GM03348 (cell line): ENCODE results near the gene SCLT1.

Experiments used
- DNase-seq: peaks from one replicate; pipeline ENCODE4 v3.0.0; 2012; ENCODE audit warnings: low spot score

Gene SCLT1

GRCh38 chr4:128957459-128957858 lies 135.9 kb downstream of the SCLT1 start:
- no peak for DNase-seq

- no peak for DNase-seq
Measured at GRCh38 chr4:128955751-128956150, 137.6 kb downstream of the SCLT1 start.

DNA sequence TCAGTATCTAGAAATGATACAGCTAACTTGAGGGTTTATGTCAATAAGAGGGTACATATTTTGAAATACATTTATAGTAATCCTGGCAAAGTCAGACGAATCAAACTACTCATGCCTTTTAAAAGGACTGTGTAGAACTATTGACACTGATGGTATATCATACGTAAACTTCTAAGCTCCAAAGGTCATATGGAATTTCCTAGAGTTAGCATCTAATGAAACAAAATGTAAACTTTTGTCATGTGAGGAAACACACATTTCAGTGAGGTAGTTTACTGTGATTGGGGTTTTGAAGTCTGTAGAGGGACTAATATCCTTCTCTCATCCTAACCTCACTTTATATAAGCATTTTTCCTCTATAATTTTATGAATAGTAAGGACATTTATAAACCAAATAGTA lies 138.4 kb downstream of the SCLT1 start:
- no peak for DNase-seq

DNA sequence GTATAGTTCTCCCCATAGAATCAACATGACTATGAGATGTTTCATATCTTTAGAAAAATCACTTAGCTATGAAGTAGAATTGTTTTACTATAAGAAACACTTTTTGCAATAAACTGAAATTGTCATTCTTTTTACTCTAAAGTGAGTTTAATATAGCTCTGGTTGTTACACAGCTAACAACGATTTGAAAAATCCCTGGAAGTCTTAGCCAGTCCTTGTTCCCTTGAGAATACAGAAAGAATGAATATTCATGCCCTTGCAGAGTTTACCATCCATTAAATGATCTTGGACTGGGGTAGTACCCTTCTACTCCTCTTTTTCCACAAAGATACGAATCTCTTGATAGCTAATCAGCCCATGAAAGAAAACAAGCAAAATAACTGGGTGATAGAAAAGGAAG lies 142.0 kb downstream of the SCLT1 start:
- peak; percentile 11 for DNase-seq

GRCh38 chr4:128950796-128951195 lies 142.5 kb downstream of the SCLT1 start:
- no peak for DNase-seq

- DNase-seq, result no peak
Measured at GRCh38 chr4:128946916-128947315, 146.4 kb downstream of the SCLT1 start.

DNA sequence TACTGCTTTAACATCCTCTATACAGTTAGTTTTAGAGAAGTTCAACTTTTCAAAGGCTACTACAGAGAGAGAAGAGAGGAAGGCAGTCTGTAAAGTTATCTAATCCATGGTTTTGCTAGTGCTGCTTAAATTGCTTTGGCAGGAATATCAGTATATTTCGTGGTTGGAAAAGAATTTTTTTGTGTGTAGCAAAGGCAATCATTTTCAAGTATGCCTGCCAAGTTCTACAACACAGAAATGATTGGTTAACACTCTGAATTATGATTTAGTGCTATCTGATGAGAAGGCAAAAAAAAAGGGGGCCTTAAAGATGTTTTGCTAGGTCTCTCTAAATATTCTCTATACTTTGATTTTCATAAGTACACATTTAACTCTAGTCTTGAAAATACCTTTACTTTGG lies 150.7 kb downstream of the SCLT1 start:
- DNase-seq, result no peak

- no peak for DNase-seq
Measured at GRCh38 chr4:128940971-128941370, 152.4 kb downstream of the SCLT1 start.

DNA sequence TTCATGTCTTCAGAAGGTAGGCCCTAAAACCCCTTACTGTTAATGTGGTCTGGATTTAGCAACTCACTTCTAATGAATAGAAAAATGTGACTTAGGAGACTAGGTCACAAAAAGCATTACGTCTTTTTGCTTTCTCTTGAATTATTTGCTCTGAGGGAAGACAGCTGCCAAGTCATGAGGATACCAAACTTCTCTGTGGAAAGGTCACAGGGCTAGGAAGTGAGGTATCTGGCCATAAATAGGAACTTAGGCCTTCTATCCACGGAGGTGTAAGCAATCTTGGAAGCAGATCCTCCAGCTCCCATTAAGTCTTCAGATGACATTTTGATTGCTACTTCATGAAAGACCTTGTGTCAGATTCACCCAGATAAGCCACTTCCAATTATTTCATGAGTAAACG lies 163.3 kb downstream of the SCLT1 start:
- DNase-seq, result no peak

DNA sequence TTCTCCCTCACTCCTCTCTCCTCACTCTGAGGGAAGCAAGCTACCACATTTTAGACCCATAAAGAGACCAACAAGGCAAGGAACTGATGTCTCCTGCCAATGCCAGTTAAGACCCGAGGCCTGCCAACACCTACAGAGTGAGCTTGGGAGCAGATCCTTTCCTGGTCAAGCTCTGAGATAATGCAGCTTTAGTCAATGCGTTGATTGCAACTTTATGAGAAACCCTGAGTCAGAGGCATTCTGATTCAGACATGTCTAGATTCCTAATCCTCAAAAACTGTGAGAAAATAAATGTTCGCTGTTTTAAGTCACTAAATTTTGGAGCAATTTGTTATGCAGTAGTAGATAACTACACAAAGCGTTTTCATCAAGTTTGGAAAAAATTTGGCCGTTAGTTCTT lies 168.4 kb downstream of the SCLT1 start:
- DNase-seq, result no peak

GRCh38 chr4:128921954-128922353 lies 171.4 kb downstream of the SCLT1 start:
- DNase-seq, result no peak

DNA sequence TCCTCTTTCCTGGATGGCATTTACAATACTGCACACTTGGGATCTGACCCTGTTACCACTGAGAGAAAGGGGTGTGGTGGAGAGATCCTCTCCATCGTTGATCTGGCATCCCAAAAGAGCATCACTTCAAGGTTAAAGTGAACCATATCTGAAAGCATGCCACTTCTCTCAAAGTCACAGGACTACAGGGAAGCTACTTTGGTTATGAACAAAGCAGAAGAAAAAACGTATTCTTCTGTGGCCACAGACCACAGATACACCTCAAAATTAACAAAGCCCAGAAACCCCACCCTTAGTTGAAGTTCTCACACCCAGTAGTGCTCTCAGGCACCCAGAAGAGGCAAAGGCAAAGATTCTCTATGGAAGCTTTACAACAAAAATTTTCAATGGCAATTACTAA lies 175.6 kb downstream of the SCLT1 start:
- DNase-seq, result no peak

GRCh38 chr4:128916832-128917231 lies 176.5 kb downstream of the SCLT1 start:
- no peak for DNase-seq

GRCh38 chr4:128915544-128915943 lies 177.8 kb downstream of the SCLT1 start:
- DNase-seq, result no peak

DNA sequence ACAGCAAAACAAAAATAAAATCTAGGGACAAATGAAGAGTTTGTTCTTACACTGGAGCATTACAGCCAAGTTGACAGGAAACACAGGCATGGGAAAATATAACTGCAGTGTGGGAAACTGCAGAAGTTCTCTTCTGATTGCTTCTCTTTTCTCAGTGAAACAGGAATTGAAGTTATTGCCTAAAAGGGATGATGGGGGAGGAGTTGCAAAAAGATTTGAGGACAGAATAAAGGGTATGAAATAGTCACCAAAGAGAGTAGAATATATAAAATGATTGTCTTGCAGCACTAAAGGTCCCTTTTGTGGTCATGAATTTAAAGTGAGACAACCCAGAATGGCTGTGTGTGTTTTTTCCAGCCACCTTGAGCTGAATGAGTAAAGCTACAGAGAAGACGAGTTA lies 180.1 kb downstream of the SCLT1 start:
- DNase-seq, result no peak

GRCh38 chr4:128908735-128909134 lies 184.6 kb downstream of the SCLT1 start:
- no peak for DNase-seq

GRCh38 chr4:128907981-128908380 lies 185.4 kb downstream of the SCLT1 start:
- no peak for DNase-seq

DNA sequence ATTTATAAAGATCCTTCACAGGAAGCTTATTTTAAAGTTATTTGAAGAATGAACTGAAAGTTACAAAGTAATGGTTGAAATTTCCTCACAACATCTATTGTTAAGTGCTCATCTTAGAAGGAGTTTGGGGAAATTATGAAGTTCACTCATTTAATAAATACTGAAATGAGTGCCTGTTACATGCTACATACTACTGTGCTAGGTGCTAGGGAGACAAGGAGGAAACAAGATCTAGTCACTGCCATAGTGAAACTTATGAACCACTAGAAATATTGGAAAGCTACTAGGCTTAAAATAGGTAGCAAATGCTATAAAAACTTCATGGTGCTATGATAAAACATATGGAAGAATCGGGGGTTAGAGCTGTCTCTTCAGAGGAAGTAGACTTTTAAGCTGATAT lies 186.8 kb downstream of the SCLT1 start:
- no peak for DNase-seq

DNA sequence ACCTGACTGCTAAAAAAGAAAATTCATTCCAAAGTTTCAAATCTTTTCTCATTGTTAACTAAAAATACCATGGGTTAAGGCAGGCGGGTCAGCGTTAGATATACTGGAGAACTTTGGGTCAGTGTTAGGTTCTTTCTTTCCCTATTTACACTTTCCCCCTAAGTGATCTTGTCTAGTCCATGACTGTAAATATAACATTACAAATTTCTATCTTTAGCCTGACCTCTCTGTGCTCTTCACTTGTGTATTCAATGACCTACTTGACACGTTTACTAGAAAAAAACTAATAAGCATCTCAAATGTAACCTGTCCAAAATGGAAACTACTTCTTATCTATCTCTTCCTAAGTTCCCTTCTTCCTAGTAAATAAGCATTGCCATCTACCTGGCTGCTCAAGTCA lies 188.5 kb downstream of the SCLT1 start:
- DNase-seq, result no peak

DNA sequence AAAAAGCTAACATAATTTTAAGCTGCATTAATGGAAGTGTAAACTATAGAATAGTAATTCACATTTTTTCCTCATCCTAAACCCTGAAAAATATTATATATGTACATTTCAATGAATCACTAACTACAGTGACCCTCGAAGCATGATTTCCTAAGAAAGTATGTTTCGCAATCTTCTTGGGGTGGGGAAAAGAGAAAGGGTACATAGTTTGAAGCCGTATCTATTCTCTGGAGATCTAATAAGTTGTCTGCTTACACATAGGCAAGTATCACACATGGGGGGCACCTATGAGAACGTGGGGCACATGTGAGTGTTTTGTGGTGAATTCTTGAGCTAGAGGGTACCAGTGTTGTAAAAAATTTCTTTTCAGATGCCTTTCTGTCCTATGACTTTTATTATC lies 212.7 kb downstream of the SCLT1 start:
- no peak for DNase-seq

- no peak for DNase-seq
Measured at GRCh38 chr4:128879971-128880370, 213.4 kb downstream of the SCLT1 start.

- no peak for DNase-seq
Measured at GRCh38 chr4:128879283-128879682, 214.1 kb downstream of the SCLT1 start.

DNA sequence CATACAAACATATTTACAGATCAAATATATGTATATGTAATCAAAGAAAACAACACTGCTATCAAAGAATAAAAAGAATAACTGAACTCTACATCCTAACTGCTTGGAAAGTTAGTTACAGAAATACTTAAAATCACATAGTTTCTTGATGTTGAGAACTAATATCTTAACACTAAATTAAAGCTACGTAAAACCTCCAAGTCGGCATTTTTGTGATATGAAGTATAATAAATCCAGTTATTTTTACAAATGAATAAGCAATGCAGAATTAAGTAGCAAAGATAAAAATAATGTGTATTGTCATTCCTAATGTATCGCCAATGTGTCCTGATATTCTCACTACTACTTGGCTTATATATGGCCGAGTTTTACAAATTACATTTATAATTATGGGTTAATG lies 215.4 kb downstream of the SCLT1 start:
- DNase-seq, result no peak

DNA sequence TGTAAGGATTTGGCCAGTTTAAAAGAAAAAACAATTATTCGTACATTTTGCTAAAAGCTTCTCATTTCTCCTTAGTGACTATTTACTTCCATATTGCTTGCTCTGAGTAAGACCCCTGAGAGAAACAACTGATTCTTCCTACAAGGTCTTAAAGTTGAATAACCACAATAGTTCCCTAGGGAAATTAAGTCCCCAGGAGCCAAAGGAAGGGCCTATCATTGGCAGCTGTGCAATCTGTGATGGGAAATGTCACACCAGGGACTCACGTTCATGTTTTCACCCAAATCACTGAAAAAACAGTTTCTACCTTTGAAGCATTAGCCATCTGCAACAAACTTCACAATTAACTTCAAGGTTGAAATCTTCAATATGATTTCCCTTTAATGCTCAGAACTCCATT lies 217.1 kb downstream of the SCLT1 start:
- no peak for DNase-seq

GRCh38 chr4:128871948-128872347 lies 221.4 kb downstream of the SCLT1 start:
- DNase-seq, result peak; percentile 69
